ENCODE measurements around the gene OR51B4. TPM values are rescaled to one million over a fixed set of nuclear protein-coding genes. Genes with fewer than 3 reads are reported as not detected.

OR51B4 gene
- total and polyA plus RNA-seq, 9 of the 15 experiments (the other 6 are each of a cell fraction or from before 2014, with no cell fraction given): 17.1 to 64.6 (median 39.9) TPM

DNA sequence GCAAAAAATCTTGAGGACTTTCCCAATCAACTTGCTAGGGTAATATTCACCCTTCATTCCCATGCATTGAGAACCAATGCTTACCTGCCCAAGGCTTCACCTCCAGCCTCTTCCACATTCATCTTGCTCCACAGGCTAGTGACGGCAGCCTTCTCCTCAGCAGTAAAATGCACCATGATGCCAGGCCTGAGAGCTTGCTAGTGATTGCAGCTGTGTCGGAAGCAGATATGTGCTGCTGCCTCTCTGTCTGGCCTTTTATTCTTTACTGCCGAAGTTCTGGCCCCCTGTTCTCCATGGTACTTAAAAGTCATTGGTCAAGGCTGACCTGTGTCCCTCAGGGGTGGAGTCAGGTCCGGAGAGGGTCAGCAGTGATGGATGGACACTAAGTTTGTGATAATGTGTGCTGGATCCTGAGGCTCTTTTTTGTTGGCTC is 32.0 kb downstream of the OR51B4 start, which contains the start of gene HBE1 (continued):
- TF ChIP-seq, protein P1, sequence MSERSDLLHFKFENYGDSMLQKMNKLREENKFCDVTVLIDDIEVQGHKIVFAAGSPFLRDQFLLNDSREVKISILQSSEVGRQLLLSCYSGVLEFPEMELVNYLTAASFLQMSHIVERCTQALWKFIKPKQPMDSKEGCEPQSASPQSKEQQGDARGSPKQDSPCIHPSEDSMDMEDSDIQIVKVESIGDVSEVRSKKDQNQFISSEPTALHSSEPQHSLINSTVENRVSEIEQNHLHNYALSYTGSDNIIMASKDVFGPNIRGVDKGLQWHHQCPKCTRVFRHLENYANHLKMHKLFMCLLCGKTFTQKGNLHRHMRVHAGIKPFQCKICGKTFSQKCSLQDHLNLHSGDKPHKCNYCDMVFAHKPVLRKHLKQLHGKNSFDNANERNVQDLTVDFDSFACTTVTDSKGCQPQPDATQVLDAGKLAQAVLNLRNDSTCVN (CRISPR knock-in tag; IDR thresholded peaks at IDR 0.05): no peak
- TF ChIP-seq RNF2 (IDR thresholded peaks at IDR 0.05): no peak
- TF ChIP-seq POLR2B (IDR thresholded peaks at IDR 0.05; ENCODE audit: low read depth, partially characterized antibody): peak; percentile 76
- TF ChIP-seq CBFA2T3 (IDR thresholded peaks at IDR 0.05): 0 out of 2 replicates have a peak, but pooled peaks have one; percentile 22
- TF ChIP-seq ZBTB7A (IDR thresholded peaks at IDR 0.05; ENCODE audit: borderline replicate concordance, control insufficient read depth, low read depth, low read length): no peak
- no peak for TF ChIP-seq ZNF764 (CRISPR knock-in tag; IDR thresholded peaks at IDR 0.05; ENCODE audit: low read depth)
- no peak for TF ChIP-seq ZNF785 (CRISPR knock-in tag; IDR thresholded peaks at IDR 0.05)
- no peak for TF ChIP-seq NR2C2 (CRISPR knock-in tag; IDR thresholded peaks at IDR 0.05)
- peak; percentile 82; the same call in 1 of the 2 replicates for TF ChIP-seq NR2C2 (tag; IDR thresholded peaks at IDR 0.05)
- no peak for TF ChIP-seq ZNF586 (CRISPR knock-in tag; conservative IDR thresholded peaks at IDR 0.05)
- no peak for TF ChIP-seq MXI1 (IDR thresholded peaks at IDR 0.05; ENCODE audit: low read depth, low read length)
- TF ChIP-seq, protein P2, sequence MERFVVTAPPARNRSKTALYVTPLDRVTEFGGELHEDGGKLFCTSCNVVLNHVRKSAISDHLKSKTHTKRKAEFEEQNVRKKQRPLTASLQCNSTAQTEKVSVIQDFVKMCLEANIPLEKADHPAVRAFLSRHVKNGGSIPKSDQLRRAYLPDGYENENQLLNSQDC (CRISPR knock-in tag; IDR thresholded peaks at IDR 0.05): 0 out of 2 replicates have a peak, but pooled peaks have one; percentile 29
- TF ChIP-seq MAFG (tag; conservative IDR thresholded peaks at IDR 0.05): no peak
- TF ChIP-seq, protein P3, sequence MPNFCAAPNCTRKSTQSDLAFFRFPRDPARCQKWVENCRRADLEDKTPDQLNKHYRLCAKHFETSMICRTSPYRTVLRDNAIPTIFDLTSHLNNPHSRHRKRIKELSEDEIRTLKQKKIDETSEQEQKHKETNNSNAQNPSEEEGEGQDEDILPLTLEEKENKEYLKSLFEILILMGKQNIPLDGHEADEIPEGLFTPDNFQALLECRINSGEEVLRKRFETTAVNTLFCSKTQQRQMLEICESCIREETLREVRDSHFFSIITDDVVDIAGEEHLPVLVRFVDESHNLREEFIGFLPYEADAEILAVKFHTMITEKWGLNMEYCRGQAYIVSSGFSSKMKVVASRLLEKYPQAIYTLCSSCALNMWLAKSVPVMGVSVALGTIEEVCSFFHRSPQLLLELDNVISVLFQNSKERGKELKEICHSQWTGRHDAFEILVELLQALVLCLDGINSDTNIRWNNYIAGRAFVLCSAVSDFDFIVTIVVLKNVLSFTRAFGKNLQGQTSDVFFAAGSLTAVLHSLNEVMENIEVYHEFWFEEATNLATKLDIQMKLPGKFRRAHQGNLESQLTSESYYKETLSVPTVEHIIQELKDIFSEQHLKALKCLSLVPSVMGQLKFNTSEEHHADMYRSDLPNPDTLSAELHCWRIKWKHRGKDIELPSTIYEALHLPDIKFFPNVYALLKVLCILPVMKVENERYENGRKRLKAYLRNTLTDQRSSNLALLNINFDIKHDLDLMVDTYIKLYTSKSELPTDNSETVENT (CRISPR knock-in tag; IDR thresholded peaks at IDR 0.05): no peak
- TF ChIP-seq FOXP1 (CRISPR knock-in tag; IDR thresholded peaks at IDR 0.05): no peak
- no peak for TF ChIP-seq JUNB (CRISPR knock-in tag; conservative IDR thresholded peaks at IDR 0.05)
- TF ChIP-seq SAP30 (IDR thresholded peaks at IDR 0.05; ENCODE audit: borderline replicate concordance, insufficient read depth, low read depth, low read length, poor library complexity, severe bottlenecking): no peak
- no peak for TF ChIP-seq ZNF551 (CRISPR knock-in tag; IDR thresholded peaks at IDR 0.05)
- TF ChIP-seq, protein P4, sequence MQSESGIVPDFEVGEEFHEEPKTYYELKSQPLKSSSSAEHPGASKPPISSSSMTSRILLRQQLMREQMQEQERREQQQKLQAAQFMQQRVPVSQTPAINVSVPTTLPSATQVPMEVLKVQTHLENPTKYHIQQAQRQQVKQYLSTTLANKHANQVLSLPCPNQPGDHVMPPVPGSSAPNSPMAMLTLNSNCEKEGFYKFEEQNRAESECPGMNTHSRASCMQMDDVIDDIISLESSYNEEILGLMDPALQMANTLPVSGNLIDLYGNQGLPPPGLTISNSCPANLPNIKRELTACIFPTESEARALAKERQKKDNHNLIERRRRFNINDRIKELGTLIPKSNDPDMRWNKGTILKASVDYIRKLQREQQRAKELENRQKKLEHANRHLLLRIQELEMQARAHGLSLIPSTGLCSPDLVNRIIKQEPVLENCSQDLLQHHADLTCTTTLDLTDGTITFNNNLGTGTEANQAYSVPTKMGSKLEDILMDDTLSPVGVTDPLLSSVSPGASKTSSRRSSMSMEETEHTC (IDR thresholded peaks at IDR 0.05): no peak
- TF ChIP-seq POLR2A (conservative IDR thresholded peaks at IDR 0.05): peak; percentile 98
- TF ChIP-seq, protein P5, sequence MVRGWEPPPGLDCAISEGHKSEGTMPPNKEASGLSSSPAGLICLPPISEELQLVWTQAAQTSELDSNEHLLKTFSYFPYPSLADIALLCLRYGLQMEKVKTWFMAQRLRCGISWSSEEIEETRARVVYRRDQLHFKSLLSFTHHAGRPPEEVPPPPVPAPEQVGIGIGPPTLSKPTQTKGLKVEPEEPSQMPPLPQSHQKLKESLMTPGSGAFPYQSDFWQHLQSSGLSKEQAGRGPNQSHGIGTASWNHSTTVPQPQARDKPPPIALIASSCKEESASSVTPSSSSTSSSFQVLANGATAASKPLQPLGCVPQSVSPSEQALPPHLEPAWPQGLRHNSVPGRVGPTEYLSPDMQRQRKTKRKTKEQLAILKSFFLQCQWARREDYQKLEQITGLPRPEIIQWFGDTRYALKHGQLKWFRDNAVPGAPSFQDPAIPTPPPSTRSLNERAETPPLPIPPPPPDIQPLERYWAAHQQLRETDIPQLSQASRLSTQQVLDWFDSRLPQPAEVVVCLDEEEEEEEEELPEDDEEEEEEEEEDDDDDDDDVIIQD (CRISPR knock-in tag; IDR thresholded peaks at IDR 0.05): no peak
- TF ChIP-seq RBFOX2 (IDR thresholded peaks at IDR 0.05; ENCODE audit: low read depth, low read length): peak; percentile 75
- TF ChIP-seq SIN3A (IDR thresholded peaks at IDR 0.05; ENCODE audit: borderline replicate concordance in 2 of 2, control insufficient read depth in 1 of 2, low read depth in 2 of 2, low read length in 2 of 2): no peak
